ENCODE results near the gene ADAM12. TPM values are rescaled to one million over a fixed set of nuclear protein-coding genes. Genes with fewer than 3 reads are reported as not detected.

ADAM12 gene
- under 0.01 TPM for total RNA-seq

- peak in 1 of 3 donors; percentile 31 for DNase-seq (ENCODE audit: low read depth in 2 of 3, low spot score in 2 of 3)
Measured at GRCh38 chr10:126387931-126388911, at the start of gene ADAM12. ADAM12 (minus strand) TSS chr10:126388477; CDS start chr10:126388145, 332 bp downstream.

- DNase-seq (ENCODE audit: low read depth in 2 of 3, low spot score in 2 of 3), result no peak
Measured at GRCh38 chr10:126437635-126438406, 49.5 kb upstream of the ADAM12 start.

GRCh38 chr10:126434235-126434634 is 46.0 kb upstream of the ADAM12 start:
- DNase-seq (ENCODE audit: low read depth in 2 of 3, low spot score in 2 of 3), result no peak

- DNase-seq (ENCODE audit: low read depth in 2 of 3, low spot score in 2 of 3), result no peak
Measured at GRCh38 chr10:126433351-126433750, 45.1 kb upstream of the ADAM12 start.

GRCh38 chr10:126432507-126432906 is 44.2 kb upstream of the ADAM12 start:
- DNase-seq (ENCODE audit: low read depth in 2 of 3, low spot score in 2 of 3), result no peak

- DNase-seq (ENCODE audit: low read depth in 2 of 3, low spot score in 2 of 3), result no peak
Measured at GRCh38 chr10:126431816-126432215, 43.5 kb upstream of the ADAM12 start.

GRCh38 chr10:126430512-126430911 is 42.2 kb upstream of the ADAM12 start:
- no peak for DNase-seq (ENCODE audit: low read depth in 2 of 3, low spot score in 2 of 3)

GRCh38 chr10:126429275-126429674 is 41.0 kb upstream of the ADAM12 start:
- no peak for DNase-seq (ENCODE audit: low read depth in 2 of 3, low spot score in 2 of 3)

GRCh38 chr10:126425489-126426065 is 37.3 kb upstream of the ADAM12 start:
- DNase-seq (ENCODE audit: low read depth in 2 of 3, low spot score in 2 of 3), result no peak

- DNase-seq (ENCODE audit: low read depth in 2 of 3, low spot score in 2 of 3), result no peak
Measured at GRCh38 chr10:126425032-126425431, 36.8 kb upstream of the ADAM12 start.

- DNase-seq (ENCODE audit: low read depth in 2 of 3, low spot score in 2 of 3), result no peak
Measured at GRCh38 chr10:126423732-126424491, 35.6 kb upstream of the ADAM12 start.

GRCh38 chr10:126422567-126422966 is 34.3 kb upstream of the ADAM12 start:
- DNase-seq (ENCODE audit: low read depth in 2 of 3, low spot score in 2 of 3), result no peak

- DNase-seq (ENCODE audit: low read depth in 2 of 3, low spot score in 2 of 3), result no peak
Measured at GRCh38 chr10:126421756-126422256, 33.5 kb upstream of the ADAM12 start.

- no peak for DNase-seq (ENCODE audit: low read depth in 2 of 3, low spot score in 2 of 3)
Measured at GRCh38 chr10:126420567-126421300, 32.5 kb upstream of the ADAM12 start.

GRCh38 chr10:126417220-126417825 is 29.0 kb upstream of the ADAM12 start:
- DNase-seq (ENCODE audit: low read depth in 2 of 3, low spot score in 2 of 3), result no peak

- no peak for DNase-seq (ENCODE audit: low read depth in 2 of 3, low spot score in 2 of 3)
Measured at GRCh38 chr10:126409821-126410220, 21.5 kb upstream of the ADAM12 start.

GRCh38 chr10:126408953-126409641 is 20.8 kb upstream of the ADAM12 start:
- DNase-seq (ENCODE audit: low read depth in 2 of 3, low spot score in 2 of 3), result no peak

- DNase-seq (ENCODE audit: low read depth in 2 of 3, low spot score in 2 of 3), result no peak
Measured at GRCh38 chr10:126407831-126408230, 19.6 kb upstream of the ADAM12 start.
